WTC11 (cell line): Measurements from ENCODE around the gene SFRP2. TPM values are rescaled to one million over a fixed set of nuclear protein-coding genes. Genes with fewer than 3 reads are reported as not detected.

Source experiments
- ATAC-seq: fragments of 200-7000 bp; cut with Tn5 transposase; 2 replicates; pipeline ENCODE4 v1.10.0; 2021; ENCODE audit warnings: mild to moderate bottlenecking, moderate library complexity
- CTCF ChIA-PET: fragments of 300-600 bp; sonication (Branson Sonifier 250); formaldehyde crosslinking; loops from one replicate; lab custom pipeline; 2021; ENCODE audit warnings: antibody characterized with exemption; lab: Charles Lee
- POLR2A ChIA-PET: fragments of 350-600 bp; sonication (Branson Sonifier 250); formaldehyde crosslinking; loops from one replicate; lab custom pipeline; 2021; ENCODE audit warnings: antibody characterized with exemption; lab: Charles Lee
- DNase-seq: peaks from one replicate; pipeline ENCODE4 v3.0.0; 2021; ENCODE audit warnings: low spot score
- H3K27ac Mint-ChIP-seq: 2 replicates; pipeline ENCODE4 v1.8.0; 2021; ENCODE audit warnings: mixed read lengths
- H3K27me3 Mint-ChIP-seq: 2 replicates; pipeline ENCODE4 v1.8.0; 2021; ENCODE audit warnings: low read depth, mild to moderate bottlenecking, moderate library complexity, mixed read lengths
- H3K36me3 Mint-ChIP-seq: 2 replicates; pipeline ENCODE4 v1.8.0; 2021; ENCODE audit warnings: mixed read lengths
- H3K4me1 Mint-ChIP-seq: 2 replicates; pipeline ENCODE4 v1.8.0; 2022; ENCODE audit warnings: mixed read lengths
- H3K4me3 Mint-ChIP-seq: 2 replicates; pipeline ENCODE4 v1.8.0; 2021; ENCODE audit warnings: mild to moderate bottlenecking, moderate library complexity, mixed read lengths
- H3K9me3 Mint-ChIP-seq: 2 replicates; pipeline ENCODE4 v1.8.0; 2021; ENCODE audit warnings: mixed read lengths
- ATF1 ChIP-seq: sonication (generic); formaldehyde crosslinking; IDR thresholded peaks from 2 replicates; pipeline ENCODE4 v1.8.1; 2023; ENCODE audit warnings: mild to moderate bottlenecking, moderate library complexity, missing genetic modification reagents
- GABPB1 ChIP-seq: sonication (generic); formaldehyde crosslinking; IDR thresholded peaks from 2 replicates; pipeline ENCODE4 v1.8.1; 2023; ENCODE audit warnings: mild to moderate bottlenecking, missing genetic modification reagents
- IRF2 ChIP-seq: sonication (generic); formaldehyde crosslinking; IDR thresholded peaks from 2 replicates; pipeline ENCODE4 v1.8.0; 2022; ENCODE audit warnings: low read depth, missing genetic modification reagents, borderline replicate concordance
- NFE2L1 ChIP-seq: sonication (generic); formaldehyde crosslinking; IDR thresholded peaks from 2 replicates; pipeline ENCODE4 v1.8.1; 2023; ENCODE audit warnings: missing genetic modification reagents
- NR2C2 ChIP-seq: sonication (generic); formaldehyde crosslinking; IDR thresholded peaks from 2 replicates; pipeline ENCODE4 v1.8.0; 2022; ENCODE audit warnings: mild to moderate bottlenecking, missing genetic modification reagents
- RELA ChIP-seq: sonication (generic); formaldehyde crosslinking; IDR thresholded peaks from 2 replicates; pipeline ENCODE4 v1.8.1; 2022; ENCODE audit warnings: missing genetic modification reagents, mild to moderate bottlenecking, borderline replicate concordance
- SMAD3 ChIP-seq: sonication (generic); formaldehyde crosslinking; IDR thresholded peaks from 2 replicates; pipeline ENCODE4 v1.8.0; 2022; ENCODE audit warnings: missing genetic modification reagents, mild to moderate bottlenecking, borderline replicate concordance
- TEAD1 ChIP-seq: sonication (generic); formaldehyde crosslinking; IDR thresholded peaks from 2 replicates; pipeline ENCODE4 v1.8.0; 2022; ENCODE audit warnings: mild to moderate bottlenecking, missing genetic modification reagents
- ZNF121 ChIP-seq: sonication (generic); formaldehyde crosslinking; IDR thresholded peaks from 2 replicates; pipeline ENCODE4 v1.8.0; 2023; ENCODE audit warnings: missing genetic modification reagents
- total RNA-seq: library from RNA; stranded (reverse); gene quantifications from 3 replicates; pipeline ENCODE4 v1.2.3, GENCODE V29; 2021
- TF ChIP-seq, protein P1 (sequence below): fragments of 250-450 bp; sonication (Bioruptor Pico); IDR thresholded peaks from 2 replicates; pipeline ENCODE4 v1.9.0; 2021; ENCODE audit warnings: mild to moderate bottlenecking, borderline replicate concordance
- TF ChIP-seq, protein P2 (sequence below): sonication (generic); formaldehyde crosslinking; IDR thresholded peaks from 2 replicates; pipeline ENCODE4 v1.8.0; 2023; ENCODE audit warnings: missing genetic modification reagents
- TF ChIP-seq, protein P3 (sequence below): sonication (generic); formaldehyde crosslinking; IDR thresholded peaks from 2 replicates; pipeline ENCODE4 v1.8.1; 2022; ENCODE audit warnings: low read depth, mild to moderate bottlenecking, moderate library complexity, missing genetic modification reagents, borderline replicate concordance
- TF ChIP-seq, protein P4 (sequence below): sonication (generic); formaldehyde crosslinking; conservative IDR thresholded peaks from 2 replicates; pipeline ENCODE4 v1.8.1; 2023; ENCODE audit warnings: mild to moderate bottlenecking, low read depth, missing genetic modification reagents, moderate library complexity
- TF ChIP-seq, protein P5 (sequence below): sonication (generic); formaldehyde crosslinking; IDR thresholded peaks from 2 replicates; pipeline ENCODE4 v1.8.1; 2022; ENCODE audit warnings: mild to moderate bottlenecking, missing genetic modification reagents, moderate library complexity, borderline replicate concordance
- TF ChIP-seq, protein P6 (sequence below): sonication (generic); formaldehyde crosslinking; IDR thresholded peaks from 2 replicates; pipeline ENCODE4 v1.8.1; 2023; ENCODE audit warnings: mild to moderate bottlenecking, moderate library complexity, missing genetic modification reagents

The SFRP2 gene
- total RNA-seq, 1 experiment from 2014 or later = 417 TPM

DNA sequence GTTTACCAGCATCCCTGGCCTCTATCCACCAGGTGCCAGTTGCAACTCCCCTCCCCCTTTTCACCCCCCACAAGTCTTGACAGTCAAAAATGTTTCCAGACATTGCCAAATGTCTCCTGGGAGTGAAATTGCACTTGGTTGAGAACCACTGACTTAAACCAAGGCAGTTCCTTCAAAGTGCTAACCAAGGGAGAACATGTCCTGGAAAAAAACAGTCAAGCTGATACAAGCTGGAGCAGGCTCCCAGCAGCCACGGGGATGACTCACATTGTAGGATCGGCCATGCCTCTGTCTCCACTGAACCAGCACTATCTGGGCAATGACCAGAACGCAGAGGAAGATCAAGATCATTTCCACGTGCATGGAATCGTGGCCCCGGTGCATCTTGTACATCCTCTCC lies 40.5 kb downstream of the SFRP2 start:
- ATAC-seq = no peak
- POLR2A ChIA-PET = no interaction called here
- Mint-ChIP-seq H3K36me3 (peaks cover 7% of the 10 kb centered on the region), H3K27me3 (no peaks in the 10 kb centered on the region), H3K4me3 (no peak overlapping the region), H3K4me1 (no peaks in the 10 kb centered on the region)
- no peak for DNase-seq
- CTCF ChIA-PET = no interaction called here
- TF ChIP-seq, protein P1, sequence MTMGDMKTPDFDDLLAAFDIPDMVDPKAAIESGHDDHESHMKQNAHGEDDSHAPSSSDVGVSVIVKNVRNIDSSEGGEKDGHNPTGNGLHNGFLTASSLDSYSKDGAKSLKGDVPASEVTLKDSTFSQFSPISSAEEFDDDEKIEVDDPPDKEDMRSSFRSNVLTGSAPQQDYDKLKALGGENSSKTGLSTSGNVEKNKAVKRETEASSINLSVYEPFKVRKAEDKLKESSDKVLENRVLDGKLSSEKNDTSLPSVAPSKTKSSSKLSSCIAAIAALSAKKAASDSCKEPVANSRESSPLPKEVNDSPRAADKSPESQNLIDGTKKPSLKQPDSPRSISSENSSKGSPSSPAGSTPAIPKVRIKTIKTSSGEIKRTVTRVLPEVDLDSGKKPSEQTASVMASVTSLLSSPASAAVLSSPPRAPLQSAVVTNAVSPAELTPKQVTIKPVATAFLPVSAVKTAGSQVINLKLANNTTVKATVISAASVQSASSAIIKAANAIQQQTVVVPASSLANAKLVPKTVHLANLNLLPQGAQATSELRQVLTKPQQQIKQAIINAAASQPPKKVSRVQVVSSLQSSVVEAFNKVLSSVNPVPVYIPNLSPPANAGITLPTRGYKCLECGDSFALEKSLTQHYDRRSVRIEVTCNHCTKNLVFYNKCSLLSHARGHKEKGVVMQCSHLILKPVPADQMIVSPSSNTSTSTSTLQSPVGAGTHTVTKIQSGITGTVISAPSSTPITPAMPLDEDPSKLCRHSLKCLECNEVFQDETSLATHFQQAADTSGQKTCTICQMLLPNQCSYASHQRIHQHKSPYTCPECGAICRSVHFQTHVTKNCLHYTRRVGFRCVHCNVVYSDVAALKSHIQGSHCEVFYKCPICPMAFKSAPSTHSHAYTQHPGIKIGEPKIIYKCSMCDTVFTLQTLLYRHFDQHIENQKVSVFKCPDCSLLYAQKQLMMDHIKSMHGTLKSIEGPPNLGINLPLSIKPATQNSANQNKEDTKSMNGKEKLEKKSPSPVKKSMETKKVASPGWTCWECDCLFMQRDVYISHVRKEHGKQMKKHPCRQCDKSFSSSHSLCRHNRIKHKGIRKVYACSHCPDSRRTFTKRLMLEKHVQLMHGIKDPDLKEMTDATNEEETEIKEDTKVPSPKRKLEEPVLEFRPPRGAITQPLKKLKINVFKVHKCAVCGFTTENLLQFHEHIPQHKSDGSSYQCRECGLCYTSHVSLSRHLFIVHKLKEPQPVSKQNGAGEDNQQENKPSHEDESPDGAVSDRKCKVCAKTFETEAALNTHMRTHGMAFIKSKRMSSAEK (CRISPR knock-in tag) = no peak
- no peak for TF ChIP-seq NFE2L1 (CRISPR knock-in tag)
- TF ChIP-seq, all 79 proteins: peak for 0
- Mint-ChIP-seq H3K27ac (no peak overlapping the region), H3K9me3 (no peaks in the 10 kb centered on the region)

DNA sequence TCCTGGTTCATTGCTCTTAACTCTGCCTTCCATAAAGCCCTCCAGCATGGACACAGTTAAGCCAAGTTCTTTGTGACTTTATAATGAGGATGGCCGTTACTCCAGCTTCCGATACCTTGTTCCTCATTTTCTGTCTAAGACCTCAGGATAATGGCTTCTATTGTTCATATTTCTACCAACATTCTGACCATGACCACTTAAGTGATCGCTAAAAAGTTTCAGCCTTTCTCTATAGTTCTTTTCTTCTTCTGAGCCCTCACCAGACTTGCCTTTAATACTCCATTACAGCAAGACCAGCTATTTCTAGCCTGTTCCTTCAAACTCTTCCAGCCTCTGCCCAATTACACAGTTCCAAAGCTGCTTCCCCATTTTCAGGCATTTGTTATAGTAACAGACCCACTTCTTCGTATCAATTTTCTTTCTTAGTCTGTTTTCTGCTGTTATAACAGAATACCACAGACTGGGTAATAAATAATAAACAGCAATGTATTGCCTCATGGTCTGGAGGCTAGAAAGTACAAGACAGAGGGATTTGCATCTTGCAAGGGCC lies 41.4 kb downstream of the SFRP2 start:
- H3K36me3 Mint-ChIP-seq = peaks cover 7% of the 10 kb centered on the region
- ChIA-PET CTCF (interaction anchor here (1.3 kb wide), 1 partner anchor 113 kb away, joined by 5 read pairs; no protein-coding TSS in a partner anchor), POLR2A (no interaction called here)
- no peak overlapping the region for H3K4me3 Mint-ChIP-seq
- no peak overlapping the region for H3K27ac Mint-ChIP-seq
- no peaks in the 10 kb centered on the region for H3K4me1 Mint-ChIP-seq
- H3K27me3 Mint-ChIP-seq = no peaks in the 10 kb centered on the region
- ATAC-seq = no peak
- no peak for TF ChIP-seq TEAD1
- no peak for TF ChIP-seq ZNF121 (CRISPR knock-in tag)
- TF ChIP-seq, protein P2, sequence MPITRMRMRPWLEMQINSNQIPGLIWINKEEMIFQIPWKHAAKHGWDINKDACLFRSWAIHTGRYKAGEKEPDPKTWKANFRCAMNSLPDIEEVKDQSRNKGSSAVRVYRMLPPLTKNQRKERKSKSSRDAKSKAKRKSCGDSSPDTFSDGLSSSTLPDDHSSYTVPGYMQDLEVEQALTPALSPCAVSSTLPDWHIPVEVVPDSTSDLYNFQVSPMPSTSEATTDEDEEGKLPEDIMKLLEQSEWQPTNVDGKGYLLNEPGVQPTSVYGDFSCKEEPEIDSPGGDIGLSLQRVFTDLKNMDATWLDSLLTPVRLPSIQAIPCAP (CRISPR knock-in tag) = no peak
- no peak for TF ChIP-seq IRF2 (CRISPR knock-in tag)
- TF ChIP-seq, protein P3, sequence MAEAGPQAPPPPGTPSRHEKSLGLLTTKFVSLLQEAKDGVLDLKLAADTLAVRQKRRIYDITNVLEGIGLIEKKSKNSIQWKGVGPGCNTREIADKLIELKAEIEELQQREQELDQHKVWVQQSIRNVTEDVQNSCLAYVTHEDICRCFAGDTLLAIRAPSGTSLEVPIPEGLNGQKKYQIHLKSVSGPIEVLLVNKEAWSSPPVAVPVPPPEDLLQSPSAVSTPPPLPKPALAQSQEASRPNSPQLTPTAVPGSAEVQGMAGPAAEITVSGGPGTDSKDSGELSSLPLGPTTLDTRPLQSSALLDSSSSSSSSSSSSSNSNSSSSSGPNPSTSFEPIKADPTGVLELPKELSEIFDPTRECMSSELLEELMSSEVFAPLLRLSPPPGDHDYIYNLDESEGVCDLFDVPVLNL = no peak
- no peak for TF ChIP-seq NR2C2 (CRISPR knock-in tag)
- TF ChIP-seq, protein P4, sequence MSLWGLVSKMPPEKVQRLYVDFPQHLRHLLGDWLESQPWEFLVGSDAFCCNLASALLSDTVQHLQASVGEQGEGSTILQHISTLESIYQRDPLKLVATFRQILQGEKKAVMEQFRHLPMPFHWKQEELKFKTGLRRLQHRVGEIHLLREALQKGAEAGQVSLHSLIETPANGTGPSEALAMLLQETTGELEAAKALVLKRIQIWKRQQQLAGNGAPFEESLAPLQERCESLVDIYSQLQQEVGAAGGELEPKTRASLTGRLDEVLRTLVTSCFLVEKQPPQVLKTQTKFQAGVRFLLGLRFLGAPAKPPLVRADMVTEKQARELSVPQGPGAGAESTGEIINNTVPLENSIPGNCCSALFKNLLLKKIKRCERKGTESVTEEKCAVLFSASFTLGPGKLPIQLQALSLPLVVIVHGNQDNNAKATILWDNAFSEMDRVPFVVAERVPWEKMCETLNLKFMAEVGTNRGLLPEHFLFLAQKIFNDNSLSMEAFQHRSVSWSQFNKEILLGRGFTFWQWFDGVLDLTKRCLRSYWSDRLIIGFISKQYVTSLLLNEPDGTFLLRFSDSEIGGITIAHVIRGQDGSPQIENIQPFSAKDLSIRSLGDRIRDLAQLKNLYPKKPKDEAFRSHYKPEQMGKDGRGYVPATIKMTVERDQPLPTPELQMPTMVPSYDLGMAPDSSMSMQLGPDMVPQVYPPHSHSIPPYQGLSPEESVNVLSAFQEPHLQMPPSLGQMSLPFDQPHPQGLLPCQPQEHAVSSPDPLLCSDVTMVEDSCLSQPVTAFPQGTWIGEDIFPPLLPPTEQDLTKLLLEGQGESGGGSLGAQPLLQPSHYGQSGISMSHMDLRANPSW (CRISPR knock-in tag) = no peak
- TF ChIP-seq, protein P5, sequence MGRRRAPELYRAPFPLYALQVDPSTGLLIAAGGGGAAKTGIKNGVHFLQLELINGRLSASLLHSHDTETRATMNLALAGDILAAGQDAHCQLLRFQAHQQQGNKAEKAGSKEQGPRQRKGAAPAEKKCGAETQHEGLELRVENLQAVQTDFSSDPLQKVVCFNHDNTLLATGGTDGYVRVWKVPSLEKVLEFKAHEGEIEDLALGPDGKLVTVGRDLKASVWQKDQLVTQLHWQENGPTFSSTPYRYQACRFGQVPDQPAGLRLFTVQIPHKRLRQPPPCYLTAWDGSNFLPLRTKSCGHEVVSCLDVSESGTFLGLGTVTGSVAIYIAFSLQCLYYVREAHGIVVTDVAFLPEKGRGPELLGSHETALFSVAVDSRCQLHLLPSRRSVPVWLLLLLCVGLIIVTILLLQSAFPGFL (CRISPR knock-in tag) = no peak
- TF ChIP-seq, all 79 proteins: peak for 0
- no peak for DNase-seq
- H3K9me3 Mint-ChIP-seq = no peaks in the 10 kb centered on the region

DNA sequence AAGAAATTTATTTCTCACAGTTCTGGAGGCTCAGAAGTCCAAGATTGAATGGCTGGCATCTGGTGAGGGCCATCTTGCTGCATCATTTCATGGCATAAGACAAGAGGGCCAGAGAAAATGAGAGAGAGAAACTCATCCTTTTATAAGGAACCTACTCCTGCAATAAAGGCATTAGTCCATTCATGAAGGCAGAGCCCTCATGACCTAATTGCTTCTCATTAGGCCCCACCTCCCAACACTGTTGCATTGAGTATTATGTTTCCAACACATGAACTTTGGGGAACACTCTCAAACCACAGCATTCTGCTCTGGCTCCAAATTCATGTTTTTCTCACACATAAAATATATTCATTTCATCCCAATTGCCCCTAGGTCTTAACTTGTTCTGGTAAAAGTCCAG lies 43.2 kb downstream of the SFRP2 start:
- TF ChIP-seq RELA (CRISPR knock-in tag) (no peak), GABPB1 (CRISPR knock-in tag) (no peak), ATF1 (CRISPR knock-in tag) (no peak), SMAD3 (CRISPR knock-in tag) (no peak)
- TF ChIP-seq, protein P6, sequence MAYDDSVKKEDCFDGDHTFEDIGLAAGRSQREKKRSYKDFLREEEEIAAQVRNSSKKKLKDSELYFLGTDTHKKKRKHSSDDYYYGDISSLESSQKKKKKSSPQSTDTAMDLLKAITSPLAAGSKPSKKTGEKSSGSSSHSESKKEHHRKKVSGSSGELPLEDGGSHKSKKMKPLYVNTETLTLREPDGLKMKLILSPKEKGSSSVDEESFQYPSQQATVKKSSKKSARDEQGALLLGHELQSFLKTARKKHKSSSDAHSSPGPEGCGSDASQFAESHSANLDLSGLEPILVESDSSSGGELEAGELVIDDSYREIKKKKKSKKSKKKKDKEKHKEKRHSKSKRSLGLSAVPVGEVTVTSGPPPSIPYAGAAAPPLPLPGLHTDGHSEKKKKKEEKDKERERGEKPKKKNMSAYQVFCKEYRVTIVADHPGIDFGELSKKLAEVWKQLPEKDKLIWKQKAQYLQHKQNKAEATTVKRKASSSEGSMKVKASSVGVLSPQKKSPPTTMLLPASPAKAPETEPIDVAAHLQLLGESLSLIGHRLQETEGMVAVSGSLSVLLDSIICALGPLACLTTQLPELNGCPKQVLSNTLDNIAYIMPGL (CRISPR knock-in tag) = no peak
- Mint-ChIP-seq H3K4me3 (no peak overlapping the region), H3K36me3 (peaks cover 16% of the 10 kb centered on the region), H3K27ac (no peak overlapping the region), H3K4me1 (no peaks in the 10 kb centered on the region), H3K27me3 (no peaks in the 10 kb centered on the region), H3K9me3 (peaks cover 9% of the 10 kb centered on the region)
- no peak for ATAC-seq
- no peak for DNase-seq
- POLR2A ChIA-PET = no interaction called here
- CTCF ChIA-PET = no interaction called here
